GM18873 (cell line): ENCODE data around the gene NUDCD2.
A peak's percentile ranks its signal among the peaks of the same experiment; 100 is the strongest.
"Not testable (repeated sequence)": the region's sequence is repeated elsewhere in the genome, so short reads cannot be mapped to it uniquely, and the experiment has no call there.

Experiments
- ATAC-seq: cut with Tn5 transposase; IDR thresholded peaks from one replicate; pipeline ENCODE4 v1.9.1; 2021; ENCODE audit warnings: mild to moderate bottlenecking, moderate library complexity, moderate number of reproducible peaks; ENCODE audit not compliant: unreplicated experiment, low FRiP score

NUDCD2 gene

DNA sequence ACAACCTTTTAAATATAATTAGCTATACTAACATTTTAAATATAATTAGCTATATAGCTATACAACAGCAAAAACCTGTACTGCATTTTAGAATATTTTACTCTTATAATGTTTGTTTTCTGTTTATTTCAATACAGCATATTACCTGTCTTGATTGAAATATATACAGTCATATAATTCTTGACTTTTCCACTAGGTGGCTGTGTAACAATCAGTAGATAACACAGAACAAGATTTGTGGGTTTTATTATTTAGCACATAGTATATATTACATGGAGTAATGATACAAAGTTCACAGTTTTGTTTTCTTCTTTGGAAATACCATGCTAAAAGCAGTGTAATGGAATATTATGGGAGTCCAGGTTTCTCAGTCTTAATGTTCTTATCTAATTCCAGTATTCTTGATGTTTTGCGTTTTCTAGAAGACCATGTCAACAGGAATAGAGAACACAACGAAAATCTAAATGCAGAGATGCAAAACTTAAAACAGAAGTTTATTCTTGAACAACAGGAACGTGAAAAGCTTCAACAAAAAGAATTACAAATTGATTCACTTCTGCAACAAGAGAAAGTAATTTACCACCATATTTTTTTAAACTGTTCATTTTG, 13.8 kb upstream of the NUDCD2 start:
- ATAC-seq = peak; percentile 75

DNA sequence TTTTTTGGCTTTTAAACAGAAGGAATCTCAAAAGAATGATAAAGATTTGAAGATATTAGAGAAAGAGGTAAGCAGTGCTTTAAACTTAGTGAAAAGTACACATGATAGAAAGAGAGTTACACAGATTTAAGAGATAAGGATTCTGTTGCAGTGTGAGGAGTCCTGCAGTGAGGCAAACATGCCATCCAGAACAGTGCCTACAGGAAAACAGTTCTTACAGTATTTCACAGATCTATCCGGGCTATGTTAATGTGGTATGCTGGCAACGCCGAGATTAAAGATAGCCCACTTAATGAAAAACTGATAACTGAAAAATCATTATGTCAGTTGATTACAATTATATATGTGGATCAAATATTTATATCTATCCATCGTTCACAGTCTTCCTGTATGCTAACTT, 7.8 kb upstream of the NUDCD2 start:
- no peak for ATAC-seq

DNA sequence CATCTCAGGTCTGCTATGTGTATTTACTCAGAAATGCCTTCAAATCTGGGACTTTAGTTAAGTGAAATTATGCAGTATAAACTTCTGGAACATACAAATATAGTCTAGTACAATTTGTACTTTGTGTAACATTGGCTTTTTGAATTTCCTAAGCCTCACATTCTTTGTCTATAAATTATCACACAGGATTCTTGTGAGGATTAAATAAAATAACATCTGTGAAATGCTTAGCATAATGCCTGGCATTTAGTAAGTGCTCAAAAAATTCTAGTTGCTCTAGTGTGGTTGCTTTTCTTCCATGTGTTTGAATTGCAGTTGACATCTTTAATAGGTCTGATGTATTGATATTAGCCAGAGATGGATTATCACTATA, 3.1 kb upstream of the NUDCD2 start:
- ATAC-seq = no peak

DNA sequence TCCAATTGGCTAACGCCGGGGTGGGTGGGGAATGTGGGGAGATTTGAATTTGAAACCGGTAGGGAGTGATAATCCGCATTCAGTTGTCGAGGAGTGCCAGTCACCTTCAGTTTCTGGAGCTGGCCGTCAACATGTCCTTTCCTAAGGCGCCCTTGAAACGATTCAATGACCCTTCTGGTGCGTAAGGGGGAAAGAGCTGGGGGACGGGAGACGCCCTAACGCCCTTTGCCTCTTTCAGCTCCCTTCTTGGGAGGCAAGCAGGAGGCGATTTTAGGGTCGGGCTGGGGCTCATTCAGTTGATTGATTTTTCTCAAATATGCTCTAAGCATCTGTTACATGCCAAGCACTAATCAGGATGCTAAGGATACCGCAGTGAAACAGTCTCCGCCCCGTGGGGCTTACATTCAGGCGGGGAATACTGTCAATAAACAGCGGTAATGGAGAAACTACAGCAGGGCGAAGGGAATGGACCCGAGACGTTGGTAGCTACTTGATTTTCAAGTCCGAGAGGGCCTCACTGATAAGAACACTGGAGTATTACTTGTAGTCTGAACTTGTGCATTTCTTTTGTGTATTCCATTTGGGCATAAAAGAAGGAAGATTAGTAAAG, 765 bp upstream of the NUDCD2 start, which contains the start of gene HMMR:
HMMR (plus strand) TSS at position 71 of the 610 bp plus-strand sequence; CDS start at position 132, 61 bp downstream.
- ATAC-seq = peak; percentile 0

DNA sequence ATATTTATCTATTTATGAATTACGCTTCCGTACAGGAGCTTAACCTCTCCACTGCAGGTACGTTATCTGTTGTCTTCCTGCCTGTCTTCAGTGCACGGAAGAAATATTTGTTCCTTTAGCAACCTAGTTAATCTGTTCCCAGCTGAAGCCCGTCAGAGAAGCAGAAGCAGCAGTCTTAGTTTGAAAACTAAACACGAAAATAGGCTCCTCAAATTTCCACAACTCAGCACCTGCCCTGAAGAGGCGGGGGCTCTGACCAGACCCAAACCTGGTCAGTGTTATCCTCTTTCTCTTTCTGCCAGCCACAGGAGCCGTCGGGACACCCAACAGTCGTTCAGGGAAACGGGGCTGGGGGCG, 462 bp downstream of the NUDCD2 start:
- peak; percentile 3 for ATAC-seq

DNA sequence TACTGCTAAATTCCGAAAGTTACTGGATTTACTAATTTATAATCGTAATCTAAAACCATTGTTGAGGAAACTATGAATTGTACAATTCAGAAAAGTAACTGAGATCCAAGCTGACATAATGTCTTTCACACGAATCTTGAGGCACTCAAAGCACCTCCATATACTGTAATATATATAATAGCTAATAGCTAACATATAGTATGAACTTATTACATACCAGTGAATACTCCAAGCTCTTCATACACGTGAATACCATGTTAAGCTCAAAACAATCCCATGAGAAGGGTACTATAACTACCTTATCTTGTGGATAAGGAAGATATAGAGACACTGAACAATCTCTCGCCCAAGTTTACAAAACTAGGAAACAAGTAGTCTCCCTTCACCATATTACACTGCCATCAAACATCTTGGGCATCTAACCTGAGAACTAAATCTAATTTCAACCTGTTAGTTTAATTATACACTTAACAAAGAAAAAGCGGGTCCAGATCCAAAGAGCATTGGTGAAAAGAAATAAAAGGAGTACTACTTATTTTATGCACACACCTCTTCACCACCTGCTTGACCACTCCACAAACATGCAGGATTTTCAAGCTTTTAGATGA, 1.0 kb downstream of the NUDCD2 start:
- ATAC-seq = no peak

DNA sequence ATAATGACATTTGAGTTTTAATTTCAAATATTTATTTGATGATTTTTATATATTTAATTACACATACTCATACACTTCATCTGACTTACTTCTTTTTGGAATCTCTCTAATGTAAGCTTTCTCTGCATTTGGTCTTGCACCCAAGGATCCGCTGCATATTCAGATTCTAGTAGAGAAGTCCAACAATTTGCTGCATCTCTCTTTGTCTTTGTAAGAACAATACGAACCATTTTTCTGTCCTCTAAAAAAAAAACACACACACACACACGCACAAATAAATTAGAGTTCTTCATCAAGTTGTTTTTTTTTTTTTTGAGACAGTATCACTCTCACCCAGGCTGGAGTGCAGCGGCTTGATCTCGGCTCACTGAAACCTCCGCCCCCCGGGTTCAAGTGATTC, 3.1 kb downstream of the NUDCD2 start:
- no peak for ATAC-seq

DNA sequence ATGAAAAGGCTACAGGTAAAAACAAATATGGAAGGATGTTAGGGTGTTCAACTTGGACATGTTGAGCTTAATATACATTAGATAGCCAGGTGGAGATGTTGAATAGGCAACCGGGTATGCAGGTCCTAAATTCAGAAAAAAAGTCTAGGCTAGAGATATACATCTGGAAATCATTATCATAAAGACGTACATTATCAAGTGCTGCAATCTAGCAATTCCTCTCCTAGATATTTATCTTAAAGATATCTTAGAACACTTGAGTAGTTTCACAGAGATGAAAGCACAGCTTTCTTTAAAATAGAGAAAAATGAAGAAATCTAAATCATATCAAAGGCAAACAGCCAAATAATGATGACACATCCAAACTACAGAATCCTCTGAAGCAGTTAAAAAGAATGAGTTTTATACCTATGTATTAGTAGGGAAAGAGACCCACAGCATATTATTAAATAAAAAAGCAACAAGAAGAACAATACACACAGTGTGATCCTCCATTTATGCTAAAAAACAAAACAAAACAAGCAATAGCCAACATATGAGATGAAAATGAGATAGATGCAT, 3.8 kb downstream of the NUDCD2 start:
- no peak for ATAC-seq

DNA sequence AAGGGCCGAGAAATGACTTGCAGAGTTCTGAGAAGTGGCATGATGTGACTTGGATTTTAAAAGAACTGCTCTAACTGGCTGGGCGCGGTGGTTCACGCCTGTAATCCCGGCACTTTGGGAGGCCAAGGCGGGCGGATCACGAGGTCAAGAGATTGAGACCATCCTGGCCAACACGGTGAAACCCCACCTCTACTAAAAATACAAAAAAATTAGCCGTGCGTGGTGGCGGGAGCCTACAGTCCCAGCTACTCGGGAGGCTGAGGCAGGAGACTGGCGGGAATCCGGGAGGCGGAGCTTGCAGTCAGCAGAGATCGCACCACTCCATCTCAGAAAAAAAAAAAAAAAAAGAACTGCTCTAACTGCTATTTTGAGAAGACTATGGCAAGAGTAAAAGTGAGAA, 4.5 kb downstream of the NUDCD2 start:
- ATAC-seq = not testable (repeated sequence)

DNA sequence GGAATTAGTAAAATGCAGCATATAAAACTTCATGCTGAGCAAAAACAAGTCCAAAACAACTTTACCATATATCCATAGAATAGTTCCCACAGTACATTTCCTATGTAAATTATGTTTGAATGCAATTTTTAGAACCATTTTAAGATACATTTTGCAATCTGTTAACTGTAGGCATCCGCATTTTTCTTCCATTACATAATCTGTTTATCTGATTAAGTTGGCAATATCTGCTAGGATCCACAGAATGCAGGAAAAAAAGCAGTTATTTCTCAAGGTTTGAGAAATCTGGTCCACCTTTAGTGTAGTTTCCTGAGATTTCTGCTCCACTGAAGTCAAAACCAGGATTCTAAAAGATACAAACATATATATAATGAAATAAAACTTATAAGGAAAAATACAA, 6.2 kb downstream of the NUDCD2 start:
- no peak for ATAC-seq

DNA sequence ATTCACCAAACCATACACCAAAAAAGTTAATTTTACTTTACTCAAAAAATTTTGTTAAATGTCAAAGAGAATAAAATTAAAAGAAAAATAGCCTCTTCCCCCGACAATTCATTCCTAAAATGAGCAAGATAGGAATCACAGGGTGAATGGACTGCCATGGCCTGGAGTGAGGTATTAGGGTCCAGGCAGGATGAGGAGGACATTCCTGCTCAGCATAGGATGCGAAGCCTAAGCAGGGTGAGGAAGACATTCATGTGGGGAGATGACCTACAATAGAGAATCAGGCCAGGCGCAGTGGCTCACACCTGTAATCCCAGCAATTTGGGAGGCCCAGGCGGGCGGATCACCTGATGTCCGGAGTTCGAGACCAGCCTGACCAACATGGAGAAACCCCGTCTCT, 8.4 kb downstream of the NUDCD2 start:
- no peak for ATAC-seq

DNA sequence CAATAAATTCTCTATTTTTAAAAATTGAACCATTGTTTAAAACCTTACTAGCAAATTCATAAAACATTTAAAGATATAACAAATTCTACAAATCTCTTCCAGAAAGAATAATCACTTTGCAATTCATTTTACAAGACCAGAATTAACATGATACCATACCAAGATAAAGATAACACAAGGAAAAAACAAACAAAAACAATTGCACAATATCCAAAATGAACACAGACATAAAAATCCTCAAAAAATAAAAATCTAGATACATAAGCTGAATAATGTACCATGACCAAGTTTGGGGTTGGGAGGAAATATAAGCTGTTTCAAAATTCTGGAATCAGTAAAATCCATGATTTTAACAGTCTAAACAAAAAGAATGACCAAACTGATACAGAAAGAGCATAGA, 11.4 kb downstream of the NUDCD2 start:
- ATAC-seq = no peak

DNA sequence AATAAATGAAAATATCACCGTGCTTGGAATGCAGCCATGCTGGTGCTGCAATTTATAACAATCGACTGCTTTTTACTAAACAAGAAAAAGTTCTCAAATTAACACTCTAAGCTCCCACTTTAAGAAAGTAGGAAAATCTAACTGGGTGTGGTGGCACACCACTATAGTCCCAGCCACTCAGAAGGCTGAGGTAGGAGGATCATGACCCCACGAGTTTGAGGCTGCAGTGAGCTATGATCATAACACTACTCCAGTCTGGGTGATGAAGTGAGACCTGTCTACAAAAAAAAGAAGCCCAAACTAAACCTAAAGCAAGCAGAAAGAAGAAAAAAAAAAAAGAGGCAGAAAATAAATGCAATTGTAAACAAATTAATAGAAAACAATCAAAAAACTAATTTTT, 12.0 kb downstream of the NUDCD2 start:
- no peak for ATAC-seq

DNA sequence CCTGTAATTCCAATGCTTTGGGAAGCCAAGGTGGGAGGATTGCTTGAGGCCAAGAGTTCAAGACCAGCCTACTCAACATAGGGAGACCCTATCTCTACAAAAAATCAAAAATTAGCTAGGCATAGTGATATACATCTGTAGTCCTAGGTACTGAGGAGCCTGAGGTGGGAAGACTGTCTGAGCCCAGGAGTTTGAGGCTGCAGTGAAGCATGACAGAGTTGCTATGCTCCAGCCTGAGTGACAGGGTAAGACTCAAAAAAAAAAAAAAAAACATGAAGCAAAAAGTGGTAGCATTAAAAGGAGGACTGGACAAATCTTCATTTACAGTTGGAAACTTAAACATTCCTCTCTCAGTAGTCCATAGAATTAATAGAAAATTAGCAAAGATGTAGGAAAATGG, 12.7 kb downstream of the NUDCD2 start:
- ATAC-seq = no peak

DNA sequence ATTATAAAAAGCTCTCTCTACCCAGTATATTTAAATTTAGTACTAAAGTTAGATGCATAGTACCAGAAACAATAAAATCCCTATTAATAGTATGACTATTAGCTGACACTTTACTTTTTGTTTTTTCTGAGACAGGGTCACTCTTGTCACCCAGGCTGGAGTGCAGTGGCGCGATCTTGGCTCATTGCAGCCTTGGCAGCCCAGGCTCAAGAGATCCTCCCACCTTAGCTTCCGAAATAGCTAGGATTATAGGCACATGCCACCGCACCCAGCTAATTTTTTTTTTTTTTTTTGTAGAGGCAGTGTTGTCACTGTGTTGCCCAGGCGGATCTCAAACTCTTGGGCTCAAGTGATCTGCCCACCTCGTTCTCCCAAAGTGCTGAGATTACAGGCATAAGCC, 14.6 kb downstream of the NUDCD2 start:
- ATAC-seq = no peak

DNA sequence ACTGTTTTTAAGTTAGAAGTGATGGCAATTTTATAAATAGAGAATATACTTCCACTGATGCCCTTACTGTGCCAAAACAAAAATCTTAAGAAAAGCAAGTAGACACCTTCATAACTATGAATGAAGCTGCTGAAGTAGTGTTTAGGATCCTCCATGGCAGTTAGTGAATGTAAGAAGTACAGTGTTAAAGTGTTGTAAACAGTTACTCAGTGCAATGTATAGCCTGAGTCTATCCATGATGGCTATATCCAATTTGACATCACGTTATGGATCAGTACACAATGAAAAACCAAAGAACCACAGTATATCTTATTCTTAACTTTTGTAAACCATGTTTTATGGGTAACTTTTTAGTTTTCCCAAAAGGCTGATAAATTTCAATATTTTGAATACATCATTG, 15.4 kb downstream of the NUDCD2 start:
- no peak for ATAC-seq

DNA sequence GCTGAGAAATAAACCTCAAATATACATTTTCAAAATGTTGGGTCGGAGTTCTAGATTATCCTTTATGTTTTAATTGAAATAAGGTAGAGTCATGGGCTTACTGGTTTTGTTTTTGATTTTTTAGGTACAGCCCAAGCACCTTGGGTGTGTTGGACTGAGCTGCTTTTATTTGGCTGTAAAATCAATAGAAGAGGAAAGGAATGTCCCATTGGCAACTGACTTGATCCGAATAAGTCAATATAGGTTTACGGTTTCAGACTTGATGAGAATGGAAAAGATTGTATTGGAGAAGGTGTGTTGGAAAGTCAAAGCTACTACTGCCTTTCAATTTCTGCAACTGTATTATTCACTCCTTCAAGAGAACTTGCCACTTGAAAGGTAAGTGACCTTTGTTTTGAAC, 18.9 kb downstream of the NUDCD2 start:
- no peak for ATAC-seq

DNA sequence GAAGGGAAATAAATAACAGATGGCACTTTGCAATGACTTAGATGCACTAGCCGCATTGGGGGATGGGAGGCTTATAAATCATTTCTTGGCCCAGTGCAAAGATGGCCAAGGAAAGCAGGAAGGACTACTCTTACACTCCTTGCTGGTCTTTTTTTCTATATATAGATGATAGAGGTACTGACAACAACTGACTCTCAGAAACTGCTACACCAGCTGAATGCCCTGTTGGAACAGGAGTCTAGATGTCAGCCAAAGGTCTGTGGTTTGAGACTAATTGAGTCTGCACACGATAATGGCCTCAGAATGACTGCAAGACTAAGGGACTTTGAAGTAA, 20.8 kb downstream of the NUDCD2 start:
- ATAC-seq = no peak

DNA sequence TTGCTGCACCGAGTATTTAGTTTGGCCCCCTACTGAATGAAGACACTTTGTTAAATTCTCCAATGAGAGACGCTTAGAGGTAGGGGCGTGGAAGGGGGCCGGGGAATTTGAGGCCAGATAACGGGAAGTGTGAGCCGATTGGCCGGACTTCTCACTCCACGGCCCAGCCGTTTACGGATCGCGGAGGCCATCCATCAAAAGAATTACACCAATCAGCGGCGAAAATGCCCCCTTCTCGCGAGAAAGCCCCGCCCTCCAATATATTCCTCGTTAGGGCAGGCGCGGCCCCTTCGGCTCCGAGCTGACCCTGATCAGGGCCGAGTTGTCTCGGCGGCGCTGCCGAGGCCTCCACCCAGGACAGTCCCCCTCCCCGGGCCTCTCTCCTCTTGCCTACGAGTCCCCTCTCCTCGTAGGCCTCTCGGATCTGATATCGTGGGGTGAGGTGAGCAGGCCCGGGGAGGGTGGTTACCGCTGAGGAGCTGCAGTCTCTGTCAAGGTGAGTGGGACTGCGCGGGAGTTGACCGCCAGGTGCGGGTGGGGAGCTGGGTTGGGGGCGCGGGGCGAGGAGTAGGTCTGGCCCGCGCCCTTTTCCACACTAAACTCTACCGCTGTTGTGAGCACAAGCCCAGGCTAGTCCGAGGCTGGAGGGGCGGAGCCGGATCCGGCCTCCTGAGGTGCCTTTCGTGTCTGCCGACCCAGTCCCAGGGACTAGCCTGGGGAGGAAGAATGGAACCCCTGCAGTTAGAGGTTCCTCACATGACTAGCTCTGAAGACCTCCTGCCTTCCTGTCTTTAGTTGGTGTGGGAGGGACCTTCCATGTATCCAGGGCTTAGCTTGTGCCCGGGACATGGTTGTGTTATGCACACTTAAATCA, 22.4 kb downstream of the NUDCD2 start, which contains the start of gene CCNG1:
CCNG1 (plus strand) TSS at position 287 of the 874 bp plus-strand sequence. CDS start 1,662 bp downstream, outside the sequence.
- peak; percentile 96 for ATAC-seq

DNA sequence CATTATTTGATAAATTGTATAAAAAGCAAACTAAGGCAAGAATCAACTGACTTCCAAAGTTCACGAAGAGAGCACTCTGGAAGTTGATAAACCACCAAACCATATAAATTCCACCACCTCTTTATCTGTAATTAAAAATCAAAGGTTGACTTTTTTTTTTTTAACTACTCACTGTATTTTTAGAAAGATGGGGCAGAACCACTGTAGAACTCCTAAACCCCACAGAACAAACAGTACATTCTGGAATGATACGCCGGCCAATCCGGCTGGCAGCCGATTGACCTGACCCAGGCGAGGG, 22.9 kb downstream of the NUDCD2 start:
- ATAC-seq = no peak

DNA sequence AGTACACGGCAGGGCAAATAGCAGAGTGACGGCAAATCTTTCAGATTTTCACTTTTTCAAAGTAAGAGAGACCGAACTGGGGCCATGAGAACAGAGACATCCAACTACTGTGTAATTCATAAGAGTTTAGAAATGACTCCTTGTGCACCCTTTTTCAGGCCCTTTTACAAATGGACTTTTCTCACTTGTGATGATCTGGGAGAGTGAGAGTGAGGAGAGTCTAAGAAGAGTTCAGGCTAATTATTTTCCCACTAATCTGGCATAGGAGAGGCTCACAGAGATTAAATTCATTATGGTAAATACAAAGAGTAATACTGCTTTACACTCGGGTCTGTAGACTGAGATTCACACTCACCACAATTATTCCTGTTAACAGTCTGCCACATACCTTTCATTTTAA, 23.4 kb downstream of the NUDCD2 start:
- ATAC-seq = no peak
